Measurements from ENCODE around the gene DNER.

DNA sequence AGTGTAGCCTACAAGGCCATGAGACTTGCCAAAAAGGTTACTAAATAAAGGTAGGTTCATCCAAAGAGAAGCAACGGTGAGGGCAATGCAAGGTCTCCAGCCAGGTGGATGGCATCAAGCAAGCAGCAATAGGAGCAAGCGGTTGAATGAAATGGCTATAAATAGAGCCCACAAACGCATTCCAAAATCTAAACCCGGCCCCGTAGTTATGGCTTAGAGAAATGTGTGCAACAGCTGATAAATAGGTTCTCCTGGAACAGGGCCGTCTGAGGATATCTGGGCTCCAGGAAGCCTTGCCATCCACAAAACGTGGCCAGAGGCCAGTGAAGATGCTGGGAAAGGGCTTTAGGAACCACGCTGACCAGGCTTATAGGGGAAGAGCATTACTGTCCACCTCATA lies 297.2 kb downstream of the DNER start:
- TF ChIP-seq CTCF (IDR thresholded peaks at IDR 0.05) (no peak), POLR2A (IDR thresholded peaks at IDR 0.05) (no peak)
